Cardiac muscle cell (in vitro differentiated cells and primary cell): ENCODE results near the gene AREG. TPM values are rescaled to one million over a fixed set of nuclear protein-coding genes. Genes with fewer than 3 reads are reported as not detected.

Experiments used
- DNase-seq, 2 donors: peaks; one replicate each; pipeline versions ENCODE4 v3.0.0 to v3.0.0-alpha.2; 2010 to 2017; ENCODE audit warnings: low read depth in 1 of 2, low spot score in 1 of 2
- H3K27ac ChIP-seq: fragments of 200-600 bp; sonication (generic); 2 replicates; pipeline ENCODE4 v1.5.1; 2016
- H3K27me3 ChIP-seq: fragments of 200-600 bp; sonication (generic); 2 replicates; pipeline ENCODE4 v1.6.0; 2016; ENCODE audit warnings: control low read depth
- H3K36me3 ChIP-seq: fragments of 200-600 bp; sonication (generic); 2 replicates; pipeline ENCODE4 v1.5.1; 2016; ENCODE audit warnings: control low read depth
- H3K4me1 ChIP-seq: fragments of 200-600 bp; sonication (generic); 2 replicates; pipeline ENCODE4 v1.8.1; 2017; ENCODE audit warnings: low read depth, mild to moderate bottlenecking, mixed run types
- H3K4me3 ChIP-seq: fragments of 200-600 bp; sonication (generic); 2 replicates; pipeline ENCODE4 v1.5.1; 2016; ENCODE audit warnings: mild to moderate bottlenecking
- H3K9me3 ChIP-seq: fragments of 200-600 bp; sonication (generic); 2 replicates; pipeline ENCODE4 v1.5.1; 2017; ENCODE audit warnings: low read depth, mild to moderate bottlenecking, control low read depth
- CTCF ChIP-seq: IDR thresholded peaks from 2 replicates; pipeline ENCODE4 v1.5.1; 2012; ENCODE audit warnings: low read depth, mild to moderate bottlenecking, low read length
- polyA plus RNA-seq: library from polyadenylated mRNA; unstranded; fragments of >200 nt; fragmentation: Nextera tagmentation; extraction: Ambion mirVana; gene quantifications from 2 replicates; pipeline ENCODE4 v1.2.1, GENCODE V29; 2016
- total RNA-seq: library from RNA; depleted of rRNA; stranded (reverse); fragments of >200 nt; gene quantifications from 2 replicates; pipeline ENCODE4 v1.2.3, GENCODE V29; 2016

Gene AREG
- total and polyA plus RNA-seq, 2 experiments from 2014 or later = 0.65 TPM; not detected in 1

GRCh38 chr4:74453829-74454742 lies 9.2 kb downstream of the AREG start:
- no peak for TF ChIP-seq CTCF
- Histone ChIP-seq H3K9me3 (no peaks in the 10 kb centered on the region), H3K4me1 (no peaks in the 10 kb centered on the region), H3K27me3 (no peaks in the 10 kb centered on the region), H3K36me3 (no peaks in the 10 kb centered on the region), H3K27ac (no peak overlapping the region), H3K4me3 (no peak overlapping the region)
- no peak for DNase-seq

DNA sequence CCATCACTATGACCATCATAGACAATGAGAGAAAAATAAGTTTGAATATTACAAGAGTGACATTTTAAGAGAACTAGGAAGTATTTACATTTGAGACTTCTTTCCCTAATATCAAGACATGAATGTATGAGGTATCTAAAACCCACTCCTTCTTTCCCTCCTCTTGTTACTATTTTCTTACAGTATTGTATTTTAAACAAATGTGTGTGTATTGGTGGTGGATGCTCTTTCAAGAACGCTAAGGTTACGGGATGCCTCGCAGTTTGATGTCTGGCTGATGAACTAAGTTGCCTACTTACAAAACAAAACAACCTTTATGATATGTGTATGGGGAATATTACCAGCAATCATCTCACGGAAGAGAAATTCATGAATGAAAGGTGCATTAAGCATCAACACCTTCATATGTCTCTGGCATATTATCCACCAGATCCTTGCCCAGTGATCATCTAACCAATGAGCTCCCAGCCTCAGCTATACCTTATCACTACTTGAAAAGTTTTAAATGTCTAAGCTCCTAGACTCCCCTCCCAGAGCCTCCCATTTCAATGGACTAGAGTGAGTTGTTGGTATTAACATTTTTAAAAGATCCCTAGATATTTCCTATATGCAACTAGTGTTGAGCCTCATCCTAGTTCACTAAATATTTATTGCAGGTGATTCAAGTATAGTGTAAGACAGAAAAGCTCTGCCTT lies 10.6 kb downstream of the AREG start:
- Histone ChIP-seq H3K4me3 (no peak overlapping the region), H3K36me3 (no peaks in the 10 kb centered on the region), H3K27me3 (no peaks in the 10 kb centered on the region), H3K27ac (no peak overlapping the region), H3K4me1 (no peaks in the 10 kb centered on the region), H3K9me3 (no peaks in the 10 kb centered on the region)
- TF ChIP-seq CTCF = no peak
- DNase-seq = peak in 1 of 2 donors; percentile 48

GRCh38 chr4:74456056-74456744 lies 11.3 kb downstream of the AREG start:
- Histone ChIP-seq H3K4me3 (no peak overlapping the region), H3K27ac (no peak overlapping the region), H3K9me3 (no peaks in the 10 kb centered on the region), H3K4me1 (no peaks in the 10 kb centered on the region), H3K36me3 (no peaks in the 10 kb centered on the region), H3K27me3 (no peaks in the 10 kb centered on the region)
- no peak for TF ChIP-seq CTCF
- peak in 1 of 2 donors; percentile 77 for DNase-seq

DNA sequence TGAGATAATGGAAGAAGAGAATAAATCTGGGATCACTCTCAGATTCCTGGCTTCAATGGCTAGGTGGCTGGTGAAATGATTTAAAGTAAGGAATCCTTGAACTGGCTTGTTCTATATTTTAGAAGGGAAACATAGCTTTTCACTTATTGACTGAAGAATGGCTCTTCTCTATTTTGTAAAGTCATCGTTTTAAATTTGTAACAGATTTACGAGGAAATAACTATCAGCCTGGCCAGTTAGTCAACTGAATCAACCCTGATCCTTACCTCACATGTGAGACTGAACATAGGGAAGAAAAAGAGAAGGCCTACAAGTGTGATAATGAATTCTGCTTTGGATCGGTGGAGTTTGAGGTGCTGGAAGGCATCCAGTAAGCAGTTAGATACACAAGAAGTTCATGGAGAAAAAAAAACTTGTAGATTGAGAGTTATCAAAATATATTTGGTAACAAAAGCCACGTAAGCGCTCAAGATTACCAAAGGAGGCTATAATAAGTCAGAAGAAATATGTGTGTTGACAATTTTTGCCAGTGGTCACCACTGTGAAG lies 12.0 kb downstream of the AREG start:
- H3K4me1 ChIP-seq = no peaks in the 10 kb centered on the region
- H3K9me3 ChIP-seq = no peaks in the 10 kb centered on the region
- no peaks in the 10 kb centered on the region for H3K36me3 ChIP-seq
- H3K27ac ChIP-seq = no peak overlapping the region
- H3K4me3 ChIP-seq = no peak overlapping the region
- no peak for TF ChIP-seq CTCF
- H3K27me3 ChIP-seq = no peaks in the 10 kb centered on the region
- DNase-seq = peak in 1 of 2 donors; percentile 67

DNA sequence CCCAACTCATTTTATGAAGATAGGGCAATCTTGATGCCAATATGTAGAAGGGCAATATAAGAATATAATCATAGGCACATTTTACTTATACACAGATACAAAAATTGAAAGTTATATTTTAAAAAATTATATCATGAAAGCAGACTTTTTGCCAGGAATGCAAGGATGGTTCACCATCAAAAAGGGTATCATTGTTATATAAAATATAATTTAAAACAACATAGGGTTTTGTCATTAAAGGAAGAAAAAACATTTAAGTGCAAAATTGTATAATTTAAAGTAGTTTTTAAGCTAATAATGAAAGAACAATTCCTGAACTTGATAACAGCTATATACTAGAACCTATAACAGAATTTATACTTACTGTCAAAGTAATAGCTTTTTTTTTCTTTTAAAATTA lies 15.9 kb downstream of the AREG start:
- Histone ChIP-seq H3K4me3 (no peak overlapping the region), H3K36me3 (no peaks in the 10 kb centered on the region), H3K27ac (no peak overlapping the region), H3K9me3 (no peaks in the 10 kb centered on the region), H3K4me1 (no peaks in the 10 kb centered on the region), H3K27me3 (no peaks in the 10 kb centered on the region)
- no peak for TF ChIP-seq CTCF
- no peak for DNase-seq
